Lower leg skin (tissue), 4 donors: ENCODE data around the gene CAMK2B. TPM values are rescaled to one million over a fixed set of nuclear protein-coding genes. Genes with fewer than 3 reads are reported as not detected.
A peak's percentile ranks its signal among the peaks of the same experiment; 100 is the strongest.

Source experiments
- DNase-seq, 2 donors: peaks; one replicate each; pipeline ENCODE4 v3.0.0-alpha.2; 2019; ENCODE audit warnings: low spot score in 2 of 2
- H3K4me3 ChIP-seq: fragments of 200-600 bp; sonication (generic); 2 replicates; pipeline ENCODE4 v1.5.1; 2017; ENCODE audit warnings: mild to moderate bottlenecking, low read depth; ENCODE audit not compliant: poor library complexity, severe bottlenecking
- CTCF ChIP-seq, 3 donors: fragments of 450-650 bp; IDR thresholded peaks; one replicate each; pipeline ENCODE4 v1.5.1; 2016; ENCODE audit warnings: antibody characterized with exemption in 3 of 3, mild to moderate bottlenecking in 3 of 3, moderate library complexity in 2 of 3
- POLR2A ChIP-seq, 2 donors: fragments of 450-650 bp; IDR thresholded peaks; one replicate each; pipeline ENCODE4 v1.6.1; 2016 to 2017; ENCODE audit warnings: antibody characterized with exemption in 2 of 2, mild to moderate bottlenecking in 1 of 2, moderate library complexity in 1 of 2
- WGBS, 2 donors: methylation state at CpG; one replicate each; pipeline ENCODE4 v1.1.5; 2018; 5-methylcytosine and 5-hydroxymethylcytosine counted together
- intact Hi-C: fragments of 100-400 bp; cut with DNase I; formaldehyde crosslinking; loops from one replicate; pipeline ENCODE4 v1.15.0; 2023; ENCODE audit warnings: low total_unique reads
- total RNA-seq, 4 donors: library from RNA; depleted of rRNA; stranded (reverse); fragments of >200 nt; gene quantifications; one replicate each; pipeline ENCODE4 v1.1.0, GENCODE V29; 2016

Gene CAMK2B
- total RNA-seq, 4 donors from 2014 or later, result 0.04 to 2.6 (median 1.1) TPM

DNA sequence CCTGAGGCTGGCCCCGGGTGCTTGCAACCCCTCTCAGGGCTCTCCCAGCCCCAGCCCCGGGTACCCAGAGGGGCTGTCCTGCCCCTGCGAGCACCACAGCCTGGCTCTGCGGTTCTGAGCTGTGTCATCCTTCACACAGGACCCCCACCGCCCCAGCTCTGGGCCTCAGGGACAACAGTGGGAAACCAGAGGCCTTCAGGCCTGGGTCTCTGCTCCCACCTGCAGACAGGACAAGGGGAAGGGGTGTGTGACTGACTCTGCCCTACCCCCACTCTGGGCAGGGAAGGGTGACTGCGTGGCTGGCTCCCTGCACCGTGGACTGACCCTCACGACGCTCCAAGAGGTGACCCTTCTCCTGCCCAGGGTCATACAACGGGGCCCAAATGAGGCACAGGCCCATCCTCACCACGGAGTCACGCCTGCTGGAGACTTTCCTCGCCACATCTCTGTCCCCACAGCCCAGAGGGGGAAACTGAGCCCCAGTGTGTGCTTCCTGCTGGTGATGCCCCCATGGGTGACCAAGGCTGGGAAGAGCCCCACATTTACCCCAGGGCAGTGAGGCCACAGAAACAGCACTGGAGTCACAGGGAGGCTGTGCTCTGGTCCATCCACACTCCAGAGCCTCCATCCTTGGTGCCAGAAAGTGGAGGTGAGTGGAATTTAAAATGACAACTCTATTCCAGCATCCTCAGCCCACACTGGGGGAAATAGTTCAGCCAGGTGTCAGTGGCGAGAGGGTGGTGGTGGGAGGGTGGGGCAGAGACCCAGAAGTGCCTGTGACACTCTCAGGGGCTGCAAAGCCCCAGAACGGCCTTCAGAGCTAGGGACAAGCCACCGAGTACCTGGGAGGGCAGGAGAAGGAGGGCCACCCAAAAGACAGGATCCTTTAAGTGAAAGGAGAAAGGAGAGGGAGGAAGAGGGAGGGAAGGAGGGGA is 13.6 kb downstream of the CAMK2B start:
- WGBS, 2 donors, result 85 to 89% methylated on average over 10 to 16 of the region's 16 CpGs
- DNase-seq, result peak in 1 of 2 donors; percentile 80
- intact Hi-C loops, result no loop called here
- no peak for TF ChIP-seq POLR2A (IDR thresholded peaks at IDR 0.05)
- H3K4me3 ChIP-seq, result no peak overlapping the region

DNA sequence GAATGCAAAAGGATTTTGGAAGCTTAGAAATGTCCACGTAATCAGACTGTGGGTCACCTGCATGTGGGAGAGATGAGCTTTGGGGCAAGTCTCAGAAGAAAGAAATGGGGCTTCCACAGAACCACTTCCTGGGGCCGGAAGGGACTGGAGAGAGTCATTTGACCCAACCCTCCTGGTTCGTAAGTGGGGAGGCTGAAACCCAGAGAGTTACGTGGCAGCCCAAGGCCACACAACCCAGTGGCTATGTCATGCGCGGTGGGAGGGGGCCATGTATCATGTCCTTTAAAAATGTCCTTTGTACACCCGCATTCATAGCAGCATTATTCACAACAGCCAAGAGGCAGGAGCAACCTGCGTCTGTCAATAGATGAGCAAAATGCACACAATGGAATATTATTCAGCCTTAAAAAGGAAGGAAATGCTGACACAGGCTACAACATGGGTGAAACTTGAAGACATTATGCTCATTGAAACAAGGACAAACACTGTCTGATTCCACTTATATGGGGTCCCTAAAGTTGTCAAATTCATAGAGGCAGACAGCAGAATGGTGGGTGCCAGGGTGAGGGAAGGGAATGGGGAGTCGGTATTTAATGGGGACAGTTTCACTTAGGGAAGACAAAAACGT is 15.1 kb downstream of the CAMK2B start:
- peak; percentile 13 to 68 for DNase-seq
- intact Hi-C loops, result no loop called here
- TF ChIP-seq POLR2A (IDR thresholded peaks at IDR 0.05) (no peak), CTCF (IDR thresholded peaks at IDR 0.05) (no peak)
- WGBS, 2 donors, result 77 to 84% methylated on average over 10 of the region's 10 CpGs
- H3K4me3 ChIP-seq, result no peak overlapping the region

- peak; percentile 26 to 86 for DNase-seq
- H3K4me3 ChIP-seq, result no peak overlapping the region
- intact Hi-C loops, result no loop called here
- TF ChIP-seq POLR2A (IDR thresholded peaks at IDR 0.05) (no peak), CTCF (IDR thresholded peaks at IDR 0.05) (no peak)
- whole genome bisulfite sequencing, 2 donors, result 22 to 31% methylated on average over 48 to 57 of the region's 73 CpGs
These were observed 15.9 kb downstream of the CAMK2B start for GRCh38 chr7:44309271-44310091.

- intact Hi-C loops, result no loop called here
- WGBS, 2 donors, result 86 to 91% methylated on average over 17 to 18 of the region's 18 CpGs
- peak; percentile 12 to 81 for DNase-seq
- TF ChIP-seq CTCF (IDR thresholded peaks at IDR 0.05) (no peak), POLR2A (IDR thresholded peaks at IDR 0.05) (no peak)
- no peak overlapping the region for H3K4me3 ChIP-seq
These were observed 16.7 kb downstream of the CAMK2B start for GRCh38 chr7:44308596-44309270.

DNA sequence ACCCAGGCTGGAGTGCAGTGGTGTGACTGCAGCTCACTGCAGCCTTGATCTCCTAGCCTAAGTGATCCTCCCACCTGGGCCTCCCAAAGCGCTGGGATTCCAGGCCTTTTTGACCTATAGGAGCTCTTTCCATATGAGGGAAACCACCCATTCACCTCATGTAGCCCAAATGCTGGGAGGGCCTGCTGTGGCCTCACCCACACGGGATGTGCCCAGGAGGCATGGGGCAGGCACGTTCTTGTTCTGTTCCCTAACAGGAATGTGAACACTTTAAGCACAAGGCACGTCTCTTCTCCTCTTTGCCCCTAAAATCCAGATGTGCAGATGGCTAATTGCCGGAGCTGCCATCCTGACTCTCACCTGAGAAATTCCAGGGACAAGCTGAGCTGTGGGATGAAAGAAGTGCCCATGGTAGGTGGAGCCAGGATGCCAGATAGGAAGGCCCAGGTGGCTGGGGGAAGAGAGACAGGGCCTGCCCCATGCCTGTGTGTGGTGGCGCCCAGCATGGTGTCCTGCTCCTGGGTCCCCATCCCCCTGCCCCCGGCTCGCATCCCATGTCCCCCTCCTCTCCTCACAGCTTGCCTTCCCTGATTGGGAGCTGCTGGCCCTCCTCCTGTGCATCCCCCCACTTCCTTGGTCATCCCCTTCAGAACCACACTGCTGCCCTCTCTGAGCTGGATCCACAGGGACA is 17.3 kb downstream of the CAMK2B start:
- intact Hi-C loops, result no loop called here
- H3K4me3 ChIP-seq, result no peak overlapping the region
- DNase-seq, result peak; percentile 47 to 85
- 53 to 57% methylated on average over 8 of the region's 8 CpGs for WGBS, 2 donors
- TF ChIP-seq CTCF (IDR thresholded peaks at IDR 0.05), result no peak
- no peak for TF ChIP-seq POLR2A (IDR thresholded peaks at IDR 0.05)
